ENCODE data around the gene FANCC. TPM values are rescaled to one million over a fixed set of nuclear protein-coding genes. Genes with fewer than 3 reads are reported as not detected.

The FANCC gene
- total and polyA plus RNA-seq, 2 donors (not counting 1 experiment from before 2014, with no cell fraction given): 8.9 to 9.0 TPM

DNA sequence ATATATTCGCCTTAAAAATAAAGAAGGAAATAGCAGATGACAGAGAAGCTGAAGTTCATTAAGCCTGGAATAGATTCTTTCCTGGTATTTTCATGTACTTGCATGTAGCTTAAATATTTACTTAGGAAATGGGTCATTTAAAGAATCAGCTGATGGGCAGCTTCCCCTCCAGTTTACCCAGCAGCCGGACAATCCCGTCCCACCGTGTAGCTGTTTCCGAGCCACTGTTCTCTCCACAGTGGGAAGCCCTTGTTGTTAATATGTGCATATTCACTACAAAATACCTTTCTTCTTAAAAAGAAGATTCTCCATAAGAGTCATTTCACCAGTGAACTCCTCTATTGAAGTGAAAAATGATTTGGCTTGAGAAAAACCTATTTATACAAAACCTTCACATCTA, 187.0 kb downstream of the FANCC start:
- Histone ChIP-seq H2AFZ (ENCODE audit: low read length) (no peak overlapping the region), H3K27ac (ENCODE audit: insufficient read depth, low read length) (no peak overlapping the region), H3K36me3 (ENCODE audit: control insufficient read depth, insufficient read depth, low read length) (no peaks in the 10 kb centered on the region), H3K4me3 (replicated peaks in 1 of 4; ENCODE audit: control extremely low read depth in 1 of 4, insufficient read depth in 1 of 4, low read depth in 3 of 4, low read length in 4 of 4) (no peak overlapping the region), H3K9ac (ENCODE audit: insufficient read depth, low read length) (no peak overlapping the region), H3K79me2 (ENCODE audit: control insufficient read depth, insufficient read depth, low read length) (no peaks in the 10 kb centered on the region), H4K20me1 (ENCODE audit: control insufficient read depth, extremely low read depth, insufficient read depth, low read length) (no peaks in the 10 kb centered on the region), H3K4me1 (ENCODE audit: control insufficient read depth, extremely low read depth, insufficient read depth, low read length) (no peaks in the 10 kb centered on the region), H3K4me2 (ENCODE audit: extremely low read depth, insufficient read depth, low read length) (no peak overlapping the region), H3K9me3 (ENCODE audit: control insufficient read depth, insufficient read depth, low read depth, low read length) (no peaks in the 10 kb centered on the region), H3K27me3 (ENCODE audit: control insufficient read depth, insufficient read depth, low read length) (no peaks in the 10 kb centered on the region)
- DNase-seq (ENCODE audit: low read depth in 2 of 2): no peak
- TF ChIP-seq, protein P1, sequence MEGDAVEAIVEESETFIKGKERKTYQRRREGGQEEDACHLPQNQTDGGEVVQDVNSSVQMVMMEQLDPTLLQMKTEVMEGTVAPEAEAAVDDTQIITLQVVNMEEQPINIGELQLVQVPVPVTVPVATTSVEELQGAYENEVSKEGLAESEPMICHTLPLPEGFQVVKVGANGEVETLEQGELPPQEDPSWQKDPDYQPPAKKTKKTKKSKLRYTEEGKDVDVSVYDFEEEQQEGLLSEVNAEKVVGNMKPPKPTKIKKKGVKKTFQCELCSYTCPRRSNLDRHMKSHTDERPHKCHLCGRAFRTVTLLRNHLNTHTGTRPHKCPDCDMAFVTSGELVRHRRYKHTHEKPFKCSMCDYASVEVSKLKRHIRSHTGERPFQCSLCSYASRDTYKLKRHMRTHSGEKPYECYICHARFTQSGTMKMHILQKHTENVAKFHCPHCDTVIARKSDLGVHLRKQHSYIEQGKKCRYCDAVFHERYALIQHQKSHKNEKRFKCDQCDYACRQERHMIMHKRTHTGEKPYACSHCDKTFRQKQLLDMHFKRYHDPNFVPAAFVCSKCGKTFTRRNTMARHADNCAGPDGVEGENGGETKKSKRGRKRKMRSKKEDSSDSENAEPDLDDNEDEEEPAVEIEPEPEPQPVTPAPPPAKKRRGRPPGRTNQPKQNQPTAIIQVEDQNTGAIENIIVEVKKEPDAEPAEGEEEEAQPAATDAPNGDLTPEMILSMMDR (conservative IDR thresholded peaks at IDR 0.05 in 1 of 2, IDR thresholded peaks at IDR 0.05 in 1 of 2; ENCODE audit: low read depth in 1 of 2, low read length in 2 of 2): no peak
- TF ChIP-seq EZH2 (IDR thresholded peaks at IDR 0.05; ENCODE audit: low read length, missing control alignments): no peak

DNA sequence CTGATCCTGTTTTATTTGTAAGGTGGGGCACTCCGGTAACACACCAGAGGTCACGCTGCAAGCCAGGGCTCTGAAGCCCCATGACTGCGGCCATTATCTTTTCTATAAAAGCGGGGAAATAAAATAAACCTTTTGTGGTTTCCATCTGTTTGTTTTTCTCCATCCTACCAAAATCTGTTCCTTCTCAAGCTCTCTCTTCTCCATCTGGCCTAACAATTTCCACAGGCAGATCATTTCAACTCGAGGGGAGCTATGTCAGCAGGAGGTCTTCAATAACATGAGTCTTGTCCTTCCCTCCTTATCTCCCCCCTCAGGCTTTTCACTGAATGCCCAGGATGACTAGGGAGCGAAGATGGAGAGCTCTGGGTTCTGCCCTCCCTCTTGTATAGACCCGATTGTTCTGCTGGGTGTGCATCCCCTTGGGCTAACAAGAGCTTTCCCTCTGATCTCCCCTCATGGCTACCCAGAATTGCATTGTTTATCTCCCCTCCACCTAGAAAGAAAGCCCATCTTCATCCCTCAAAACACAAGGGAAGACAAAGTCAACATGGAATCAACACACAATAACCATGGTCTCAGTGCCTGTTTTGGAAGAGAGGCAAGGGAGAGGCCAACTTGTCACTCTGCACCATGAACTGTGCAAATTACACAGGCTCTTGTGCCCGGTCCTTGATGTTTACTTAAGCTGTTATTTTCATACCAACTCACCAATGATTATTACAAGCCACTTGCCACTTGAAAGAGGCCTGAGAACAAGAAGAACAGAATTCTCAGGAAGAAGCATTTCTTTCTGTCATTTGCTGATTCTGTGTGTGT, 187.8 kb downstream of the FANCC start:
- no peaks in the 10 kb centered on the region for H3K27me3 ChIP-seq (ENCODE audit: control insufficient read depth, insufficient read depth, low read length)
- H4K20me1 ChIP-seq (ENCODE audit: control insufficient read depth, extremely low read depth, insufficient read depth, low read length): no peaks in the 10 kb centered on the region
- DNase-seq (ENCODE audit: low read depth in 2 of 2): no peak
- no peak for TF ChIP-seq EZH2 (IDR thresholded peaks at IDR 0.05; ENCODE audit: low read length, missing control alignments)
- TF ChIP-seq, protein P1 (conservative IDR thresholded peaks at IDR 0.05 in 1 of 2, IDR thresholded peaks at IDR 0.05 in 1 of 2; ENCODE audit: low read depth in 1 of 2, low read length in 2 of 2): no peak
- no peak overlapping the region for H3K9ac ChIP-seq (ENCODE audit: insufficient read depth, low read length)
- H3K4me1 ChIP-seq (ENCODE audit: control insufficient read depth, extremely low read depth, insufficient read depth, low read length): no peaks in the 10 kb centered on the region
- no peak overlapping the region for H2AFZ ChIP-seq (ENCODE audit: low read length)
- H3K27ac ChIP-seq (ENCODE audit: insufficient read depth, low read length): no peak overlapping the region
- no peak overlapping the region for H3K4me3 ChIP-seq (replicated peaks in 1 of 4; ENCODE audit: control extremely low read depth in 1 of 4, insufficient read depth in 1 of 4, low read depth in 3 of 4, low read length in 4 of 4)
- H3K36me3 ChIP-seq (ENCODE audit: control insufficient read depth, insufficient read depth, low read length): no peaks in the 10 kb centered on the region
- no peaks in the 10 kb centered on the region for H3K79me2 ChIP-seq (ENCODE audit: control insufficient read depth, insufficient read depth, low read length)
- no peaks in the 10 kb centered on the region for H3K9me3 ChIP-seq (ENCODE audit: control insufficient read depth, insufficient read depth, low read depth, low read length)
- H3K4me2 ChIP-seq (ENCODE audit: extremely low read depth, insufficient read depth, low read length): no peak overlapping the region

DNA sequence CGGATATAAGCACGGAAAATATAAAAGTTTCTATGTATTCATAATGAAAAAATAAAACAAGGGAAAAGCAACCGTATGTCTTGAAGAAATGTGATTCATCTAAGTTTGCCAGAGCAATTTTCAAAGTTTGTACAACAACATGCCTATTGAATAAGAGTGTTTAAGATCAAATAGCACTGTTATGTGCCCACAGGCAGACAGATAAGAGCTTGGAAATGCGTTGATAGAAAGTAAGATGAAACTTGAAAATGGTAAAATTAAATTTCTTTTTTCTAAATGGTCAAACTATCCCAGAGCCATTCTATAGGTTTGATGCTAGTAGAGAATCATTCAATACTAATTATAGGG, 189.4 kb downstream of the FANCC start:
- H3K9me3 ChIP-seq (ENCODE audit: control insufficient read depth, insufficient read depth, low read depth, low read length): no peaks in the 10 kb centered on the region
- no peak overlapping the region for H3K4me2 ChIP-seq (ENCODE audit: extremely low read depth, insufficient read depth, low read length)
- H3K4me1 ChIP-seq (ENCODE audit: control insufficient read depth, extremely low read depth, insufficient read depth, low read length): no peaks in the 10 kb centered on the region
- no peaks in the 10 kb centered on the region for H3K36me3 ChIP-seq (ENCODE audit: control insufficient read depth, insufficient read depth, low read length)
- TF ChIP-seq EZH2 (IDR thresholded peaks at IDR 0.05; ENCODE audit: low read length, missing control alignments): no peak
- TF ChIP-seq, protein P1 (conservative IDR thresholded peaks at IDR 0.05 in 1 of 2, IDR thresholded peaks at IDR 0.05 in 1 of 2; ENCODE audit: low read depth in 1 of 2, low read length in 2 of 2): no peak
- no peak overlapping the region for H3K27ac ChIP-seq (ENCODE audit: insufficient read depth, low read length)
- H4K20me1 ChIP-seq (ENCODE audit: control insufficient read depth, extremely low read depth, insufficient read depth, low read length): no peaks in the 10 kb centered on the region
- no peak overlapping the region for H3K4me3 ChIP-seq (replicated peaks in 1 of 4; ENCODE audit: control extremely low read depth in 1 of 4, insufficient read depth in 1 of 4, low read depth in 3 of 4, low read length in 4 of 4)
- H2AFZ ChIP-seq (ENCODE audit: low read length): no peak overlapping the region
- H3K27me3 ChIP-seq (ENCODE audit: control insufficient read depth, insufficient read depth, low read length): no peaks in the 10 kb centered on the region
- no peak overlapping the region for H3K9ac ChIP-seq (ENCODE audit: insufficient read depth, low read length)
- no peak for DNase-seq (ENCODE audit: low read depth in 2 of 2)
- no peaks in the 10 kb centered on the region for H3K79me2 ChIP-seq (ENCODE audit: control insufficient read depth, insufficient read depth, low read length)
